GM18507 (cell line): Measurements from ENCODE around the gene MED17.
"Not testable (repeated sequence)": the region's sequence is repeated elsewhere in the genome, so short reads cannot be mapped to it uniquely, and the experiment has no call there.

Source experiments
- DNase-seq: peaks from one replicate; pipeline ENCODE4 v3.0.0; 2011; ENCODE audit warnings: low read depth; ENCODE audit not compliant: insufficient read length; ENCODE audit errors: extremely low spot score
- FAIRE-seq: peaks from 2 replicates; lab custom pipeline; 2011; peaks lifted over from hg19 to GRCh38; lab: Jason Lieb, UNC

Gene MED17

DNA sequence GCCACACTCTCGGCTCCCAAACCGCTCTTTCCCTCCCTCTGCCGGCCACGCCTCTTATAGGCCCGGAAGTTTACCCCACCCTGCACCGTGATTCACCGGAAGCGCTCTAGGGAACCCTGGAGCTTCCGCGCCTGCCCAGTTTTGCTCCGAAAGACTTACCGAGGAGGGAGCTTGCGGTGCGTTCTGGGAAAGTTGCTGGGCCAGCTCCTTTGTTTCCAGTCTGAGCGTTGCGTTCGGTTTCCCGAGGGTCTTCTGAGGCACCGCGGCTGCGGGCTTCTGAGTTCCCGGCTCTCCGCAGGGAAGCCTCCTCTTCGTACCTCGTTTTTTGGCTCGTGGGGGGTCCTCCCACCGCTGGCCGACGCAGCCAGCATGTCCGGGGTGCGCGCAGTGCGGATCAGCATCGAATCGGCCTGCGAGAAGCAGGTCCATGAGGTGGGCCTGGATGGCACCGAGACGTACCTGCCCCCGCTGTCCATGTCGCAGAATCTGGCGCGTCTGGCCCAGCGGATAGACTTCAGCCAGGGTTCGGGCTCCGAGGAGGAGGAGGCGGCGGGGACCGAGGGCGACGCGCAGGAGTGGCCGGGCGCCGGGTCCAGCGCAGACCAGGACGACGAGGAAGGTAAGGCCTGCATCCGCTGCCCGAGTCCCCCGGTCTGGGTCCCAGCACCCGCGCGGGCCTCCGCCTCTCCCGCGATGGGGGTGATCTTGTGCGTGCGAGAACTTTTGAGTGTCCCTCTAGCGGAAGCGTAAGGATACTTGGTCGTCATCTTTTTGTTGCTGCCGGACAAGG is at the start of gene MED17:
TSS of gene MED17 (plus strand) at position 138 of the 790 bp plus-strand sequence. CDS start at position 370, 232 bp downstream.
- peak; percentile 80 for DNase-seq
- FAIRE-seq = peak; percentile 95

GRCh38 chr11:93734427-93735222 is 49.5 kb upstream of the MED17 start:
- DNase-seq (no peak), FAIRE-seq (no peak)

- FAIRE-seq = no peak
- no peak for DNase-seq
These were observed 48.5 kb upstream of the MED17 start for GRCh38 chr11:93735627-93736026.

GRCh38 chr11:93736129-93736528 is 48.0 kb upstream of the MED17 start:
- DNase-seq = no peak
- FAIRE-seq = no peak

GRCh38 chr11:93737904-93738612 is 46.0 kb upstream of the MED17 start:
- DNase-seq (no peak), FAIRE-seq (no peak)

DNA sequence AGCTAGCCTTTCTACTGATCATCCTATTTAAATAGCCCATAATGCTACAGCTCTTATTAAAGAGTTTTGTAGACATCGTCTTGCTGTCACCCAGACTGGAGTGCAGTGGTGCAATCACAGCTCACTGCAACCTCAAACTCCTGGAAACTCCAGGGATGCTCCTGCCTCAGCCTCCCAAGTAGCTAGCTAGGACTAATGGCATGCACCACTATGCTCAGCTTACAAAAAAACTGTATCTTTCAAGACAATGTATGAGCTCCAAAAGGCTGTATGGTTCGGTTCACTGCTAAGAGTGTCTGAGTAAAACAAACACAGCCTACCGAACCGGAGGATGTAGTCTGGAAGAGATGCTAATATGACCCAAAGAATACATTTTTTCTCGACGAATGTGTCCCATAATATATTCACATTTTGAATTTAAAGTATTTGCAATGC is 45.4 kb upstream of the MED17 start:
- no peak for DNase-seq
- no peak for FAIRE-seq

GRCh38 chr11:93740031-93740729 is 43.9 kb upstream of the MED17 start:
- FAIRE-seq (peak; percentile 58), DNase-seq (no peak)

DNA sequence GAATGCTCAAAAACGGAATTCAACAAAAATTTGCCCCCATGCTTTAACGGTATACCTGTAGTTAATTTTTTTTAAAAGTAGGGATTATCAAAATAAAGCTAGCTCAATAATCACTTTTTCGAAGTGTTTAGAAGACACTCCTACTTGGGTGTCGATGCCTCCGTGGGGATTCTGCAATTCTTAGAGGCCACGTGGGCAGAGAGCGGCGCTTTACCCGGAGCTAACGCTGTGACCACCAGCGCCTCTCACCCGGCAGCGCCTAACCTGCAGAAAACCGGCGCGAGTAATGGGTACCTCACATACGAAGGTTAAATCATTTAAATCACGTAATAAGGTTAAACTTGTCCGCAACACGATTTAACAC is 43.4 kb upstream of the MED17 start:
- FAIRE-seq (no peak), DNase-seq (peak; percentile 15)

DNA sequence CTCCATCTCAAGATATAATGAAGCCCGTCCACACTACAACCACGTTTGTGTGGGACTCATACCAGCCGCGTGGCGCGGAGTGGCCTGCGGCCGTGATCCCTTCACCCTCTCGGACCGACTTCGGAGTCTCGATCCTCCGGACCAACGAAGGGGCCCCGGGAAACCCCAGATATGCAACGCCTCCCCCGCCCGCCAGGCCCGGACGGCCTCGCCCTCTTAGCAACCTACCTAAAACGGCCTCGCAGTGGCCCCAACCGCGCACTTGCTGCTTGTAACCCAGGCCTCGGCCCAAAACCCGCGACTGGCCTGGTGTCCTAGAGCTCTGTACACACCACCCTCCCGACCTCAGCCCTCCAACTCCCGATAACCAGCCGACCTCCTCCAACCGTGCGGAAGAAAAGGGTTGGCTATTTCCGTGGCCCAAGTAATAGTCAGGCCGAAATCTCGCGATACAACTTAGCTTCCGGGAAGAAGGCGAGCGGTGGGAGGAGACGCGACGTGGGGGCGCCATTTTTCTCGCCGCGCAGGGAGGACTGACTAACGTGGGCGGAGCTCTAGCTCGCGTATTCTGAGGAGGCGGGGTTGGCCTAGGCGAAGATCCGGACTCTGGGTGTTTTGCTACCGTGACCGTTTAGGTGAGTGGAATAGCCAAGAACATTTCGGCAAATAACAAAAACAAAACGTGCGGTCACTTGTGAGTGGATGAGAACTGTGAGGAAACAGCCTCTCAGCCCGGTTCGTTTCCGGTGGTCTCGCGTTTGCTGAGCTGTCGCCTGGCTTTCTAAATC is 42.8 kb upstream of the MED17 start, which contains the start of the genes C11orf54 and TAF1D:
TSS of gene C11orf54 (plus strand) at position 579 of the 788 bp plus-strand sequence. CDS start 5,722 bp downstream, outside the sequence.
TSS of gene TAF1D (minus strand) at position 402 of the 788 bp plus-strand sequence. CDS start 2,191 bp downstream, outside the sequence.
- FAIRE-seq (peak; percentile 95), DNase-seq (peak; percentile 75)

DNA sequence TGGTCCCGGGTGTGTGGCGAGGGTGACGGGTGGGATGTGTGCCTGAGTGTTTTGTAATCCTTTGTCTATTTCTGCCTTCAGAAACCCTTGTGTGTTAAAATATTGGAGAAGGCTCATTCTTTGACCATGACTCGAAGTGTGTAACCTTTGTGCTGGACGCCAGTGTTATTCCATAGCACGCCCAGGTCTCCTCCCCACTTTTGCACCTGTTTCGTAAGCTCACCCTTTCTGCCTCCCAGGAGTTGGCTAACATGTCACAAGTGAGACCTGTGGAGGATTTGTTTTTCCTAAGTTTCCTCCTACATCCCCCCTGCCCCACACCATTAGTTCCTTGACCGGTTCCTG is 42.2 kb upstream of the MED17 start:
- FAIRE-seq (no peak), DNase-seq (no peak)

DNA sequence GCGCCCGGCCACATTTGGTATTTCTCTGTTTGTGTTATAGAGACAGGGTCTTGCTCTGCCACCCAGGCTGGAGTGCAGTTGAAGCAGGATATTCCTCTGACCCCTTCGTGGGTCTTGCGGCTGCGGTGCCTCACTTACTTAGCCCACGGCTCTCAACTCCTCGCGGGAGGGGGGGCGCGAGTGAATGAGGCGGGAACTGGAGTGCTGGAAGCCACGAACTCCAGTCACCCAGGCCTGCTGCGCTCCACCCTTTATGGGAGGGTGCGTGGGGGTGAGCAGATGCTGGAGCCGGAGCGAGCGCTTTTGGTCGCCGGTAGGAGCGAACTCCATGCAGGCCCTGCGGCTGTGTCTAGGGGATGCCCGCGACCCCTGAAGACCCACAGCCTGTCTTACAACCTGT is 40.8 kb upstream of the MED17 start:
- no peak for FAIRE-seq

GRCh38 chr11:93744669-93745004 is 39.4 kb upstream of the MED17 start:
- DNase-seq = no peak
- FAIRE-seq = no peak

More for the DNA sequence above, 40.8 kb upstream of the MED17 start:
- no peak for DNase-seq

- not testable (repeated sequence) for FAIRE-seq, DNase-seq
These were observed 38.9 kb upstream of the MED17 start for GRCh38 chr11:93745005-93745755.

- DNase-seq (no peak), FAIRE-seq (no peak)
These were observed 38.0 kb upstream of the MED17 start for GRCh38 chr11:93746101-93746500.

GRCh38 chr11:93747122-93747521 is 37.0 kb upstream of the MED17 start:
- DNase-seq = peak; percentile 33
- FAIRE-seq = peak; percentile 71

DNA sequence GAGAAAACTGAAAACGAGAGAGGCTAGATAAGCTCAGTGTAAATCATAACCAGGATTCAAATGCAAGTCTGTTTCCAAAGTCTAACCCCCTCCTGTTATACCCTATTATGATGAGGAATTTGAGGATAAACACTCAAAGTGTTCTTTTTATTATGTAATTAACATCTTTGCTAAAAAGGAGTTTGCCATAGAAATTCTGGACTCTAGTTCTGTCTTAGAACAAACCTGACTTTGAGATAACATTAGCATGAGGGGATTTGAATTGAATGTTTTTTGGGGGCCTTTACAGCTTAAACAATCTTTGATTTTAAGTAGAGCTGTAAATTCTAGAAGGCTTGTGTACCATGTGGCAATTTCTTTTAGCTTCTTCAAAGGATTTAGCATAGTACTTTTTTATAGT is 33.1 kb upstream of the MED17 start:
- DNase-seq (no peak), FAIRE-seq (no peak)

DNA sequence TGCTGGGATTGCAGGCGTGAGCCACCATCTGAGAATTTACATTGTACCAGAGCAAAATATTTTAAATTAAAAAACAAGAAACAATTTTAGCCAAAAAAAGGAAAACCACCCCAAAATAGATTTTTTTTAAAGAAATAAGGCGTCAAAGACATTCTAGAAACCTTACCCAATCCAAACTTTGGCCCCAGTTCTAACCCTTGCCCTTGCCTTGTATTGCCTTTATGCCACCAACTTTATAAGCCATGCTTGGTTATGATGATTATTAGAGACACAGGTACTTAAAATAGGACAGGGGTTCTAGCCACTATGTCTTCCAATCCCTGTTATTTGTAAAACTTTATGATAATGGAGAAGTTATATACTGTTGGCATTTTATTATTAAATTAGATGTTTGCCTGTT is 30.8 kb upstream of the MED17 start:
- DNase-seq (no peak), FAIRE-seq (no peak)

DNA sequence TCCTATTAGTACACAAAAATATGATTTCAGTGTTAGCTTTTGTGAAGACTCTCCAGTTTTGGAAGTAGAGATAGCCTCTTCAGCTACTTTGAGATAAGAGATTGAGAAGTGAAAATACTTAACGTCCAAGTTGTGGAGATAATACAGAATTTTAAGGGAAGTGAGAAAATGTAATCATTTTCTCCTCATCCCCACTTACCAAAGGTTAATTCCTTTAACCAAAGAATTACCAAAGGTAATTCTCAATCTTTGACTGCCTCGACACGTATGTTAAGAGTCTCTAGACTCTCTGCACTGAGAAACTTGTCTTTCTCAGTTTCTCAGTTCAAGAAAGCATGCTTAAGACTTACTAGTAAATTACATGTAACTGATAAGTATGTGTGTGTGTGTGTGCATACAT is 27.3 kb upstream of the MED17 start:
- no peak for FAIRE-seq
- DNase-seq = no peak
